ENCODE measurements around the gene NEIL1. TPM values are rescaled to one million over a fixed set of nuclear protein-coding genes. Genes with fewer than 3 reads are reported as not detected.

Gene NEIL1
- polyA plus RNA-seq, 1 of the 3 experiments (the other 2 are of a cell fraction), result 12.0 TPM

DNA sequence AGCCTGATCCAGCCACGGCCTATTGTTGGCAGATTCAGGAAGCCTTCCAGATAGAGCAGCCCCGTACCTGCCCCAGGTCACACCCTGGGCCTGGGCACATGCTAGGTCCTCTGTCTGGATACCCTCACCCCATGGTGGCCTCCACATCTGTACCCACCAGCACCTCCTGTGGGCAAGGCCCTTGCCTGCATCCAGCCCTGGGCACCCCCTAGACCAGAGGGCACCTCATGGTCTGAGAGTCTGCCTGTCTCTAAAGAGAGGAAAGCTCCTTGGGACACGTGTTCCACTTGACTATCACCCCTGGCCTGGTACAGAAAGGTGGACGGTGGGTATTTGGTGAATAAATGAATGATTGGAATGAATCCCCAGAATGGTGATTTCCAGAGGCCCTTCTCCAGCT, 19.8 kb upstream of the NEIL1 start (continued):
- TF ChIP-seq NFIC (IDR thresholded peaks at IDR 0.05; ENCODE audit: borderline replicate concordance) (no peak), GABPA (IDR thresholded peaks at IDR 0.05; ENCODE audit: low read depth) (no peak)

DNA sequence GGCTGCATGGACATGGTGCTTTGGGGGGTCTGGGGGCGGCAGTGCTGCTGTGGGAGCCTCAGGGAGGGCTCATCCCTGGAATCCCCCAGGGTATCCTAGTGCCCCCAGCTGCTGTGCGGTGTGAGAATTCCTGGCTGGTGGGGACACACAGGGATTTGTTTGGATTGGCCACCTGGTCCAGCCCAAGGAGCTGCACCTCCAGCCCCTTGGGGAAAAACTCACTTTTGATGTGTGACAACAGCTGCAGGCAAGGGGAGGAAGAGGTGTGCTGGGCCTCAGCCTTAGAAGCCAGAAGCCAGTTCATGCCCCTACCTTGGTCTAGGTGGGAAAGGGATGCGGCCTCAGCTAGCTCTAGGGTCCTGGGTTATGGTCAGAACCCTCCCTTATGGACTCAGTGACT, 19.3 kb upstream of the NEIL1 start:
- Histone ChIP-seq H3K9me3 (no peaks in the 10 kb centered on the region), H3K79me2 (ENCODE audit: insufficient read depth) (no peaks in the 10 kb centered on the region), H3K4me3 (ENCODE audit: low read depth in 2 of 2, low read length in 1 of 2) (no peak overlapping the region), H2AFZ (ENCODE audit: low read depth) (no peak overlapping the region), H3K27ac (ENCODE audit: low read depth in 2 of 2, low read length in 1 of 2) (no peak overlapping the region), H3F3A (replicated peaks; ENCODE audit: insufficient read depth) (no peaks in the 10 kb centered on the region), H3K27me3 (ENCODE audit: insufficient read depth) (no peaks in the 10 kb centered on the region; the same call in 1 of the 2 replicates), H3K9me2 (no peaks in the 10 kb centered on the region), H4K20me1 (ENCODE audit: insufficient read depth) (no peaks in the 10 kb centered on the region), H3K4me2 (no peak overlapping the region), H3K9ac (no peak overlapping the region), H3K36me3 (replicated peaks in 1 of 2; ENCODE audit: control insufficient read depth in 1 of 2, insufficient read depth in 2 of 2, low read length in 1 of 2) (no peaks in the 10 kb centered on the region), H3K4me1 (ENCODE audit: control insufficient read depth in 1 of 2, insufficient read depth in 2 of 2, low read depth in 1 of 2, low read length in 1 of 2) (no peaks in the 10 kb centered on the region)
- 33% methylated on average over 1 of the region's 3 CpGs for WGBS (ENCODE audit: low lambda C conversion rate)
- POLR2A ChIA-PET, result no interaction called here
- CTCF ChIA-PET, result no interaction called here
- no peak for DNase-seq
- TF ChIP-seq FOXJ3 (CRISPR knock-in tag; IDR thresholded peaks at IDR 0.05) (no peak), EP300 (IDR thresholded peaks at IDR 0.05; ENCODE audit: borderline replicate concordance in 1 of 2, low read depth in 1 of 2, low read length in 1 of 2) (no peak), SMC3 (IDR thresholded peaks at IDR 0.05; ENCODE audit: low read depth, low read length) (no peak), MXI1 (IDR thresholded peaks at IDR 0.05; ENCODE audit: low read depth, low read length) (no peak), TAF1 (IDR thresholded peaks at IDR 0.05; ENCODE audit: borderline replicate concordance, low read depth, low read length) (no peak), TEAD4 (IDR thresholded peaks at IDR 0.05; ENCODE audit: borderline replicate concordance, insufficient read depth) (no peak), GABPA (IDR thresholded peaks at IDR 0.05; ENCODE audit: low read depth) (no peak)
- TF ChIP-seq, protein P1, sequence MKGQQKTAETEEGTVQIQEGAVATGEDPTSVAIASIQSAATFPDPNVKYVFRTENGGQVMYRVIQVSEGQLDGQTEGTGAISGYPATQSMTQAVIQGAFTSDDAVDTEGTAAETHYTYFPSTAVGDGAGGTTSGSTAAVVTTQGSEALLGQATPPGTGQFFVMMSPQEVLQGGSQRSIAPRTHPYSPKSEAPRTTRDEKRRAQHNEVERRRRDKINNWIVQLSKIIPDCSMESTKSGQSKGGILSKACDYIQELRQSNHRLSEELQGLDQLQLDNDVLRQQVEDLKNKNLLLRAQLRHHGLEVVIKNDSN (IDR thresholded peaks at IDR 0.05; ENCODE audit: borderline replicate concordance, low read depth), result no peak
- TF ChIP-seq, protein P2, sequence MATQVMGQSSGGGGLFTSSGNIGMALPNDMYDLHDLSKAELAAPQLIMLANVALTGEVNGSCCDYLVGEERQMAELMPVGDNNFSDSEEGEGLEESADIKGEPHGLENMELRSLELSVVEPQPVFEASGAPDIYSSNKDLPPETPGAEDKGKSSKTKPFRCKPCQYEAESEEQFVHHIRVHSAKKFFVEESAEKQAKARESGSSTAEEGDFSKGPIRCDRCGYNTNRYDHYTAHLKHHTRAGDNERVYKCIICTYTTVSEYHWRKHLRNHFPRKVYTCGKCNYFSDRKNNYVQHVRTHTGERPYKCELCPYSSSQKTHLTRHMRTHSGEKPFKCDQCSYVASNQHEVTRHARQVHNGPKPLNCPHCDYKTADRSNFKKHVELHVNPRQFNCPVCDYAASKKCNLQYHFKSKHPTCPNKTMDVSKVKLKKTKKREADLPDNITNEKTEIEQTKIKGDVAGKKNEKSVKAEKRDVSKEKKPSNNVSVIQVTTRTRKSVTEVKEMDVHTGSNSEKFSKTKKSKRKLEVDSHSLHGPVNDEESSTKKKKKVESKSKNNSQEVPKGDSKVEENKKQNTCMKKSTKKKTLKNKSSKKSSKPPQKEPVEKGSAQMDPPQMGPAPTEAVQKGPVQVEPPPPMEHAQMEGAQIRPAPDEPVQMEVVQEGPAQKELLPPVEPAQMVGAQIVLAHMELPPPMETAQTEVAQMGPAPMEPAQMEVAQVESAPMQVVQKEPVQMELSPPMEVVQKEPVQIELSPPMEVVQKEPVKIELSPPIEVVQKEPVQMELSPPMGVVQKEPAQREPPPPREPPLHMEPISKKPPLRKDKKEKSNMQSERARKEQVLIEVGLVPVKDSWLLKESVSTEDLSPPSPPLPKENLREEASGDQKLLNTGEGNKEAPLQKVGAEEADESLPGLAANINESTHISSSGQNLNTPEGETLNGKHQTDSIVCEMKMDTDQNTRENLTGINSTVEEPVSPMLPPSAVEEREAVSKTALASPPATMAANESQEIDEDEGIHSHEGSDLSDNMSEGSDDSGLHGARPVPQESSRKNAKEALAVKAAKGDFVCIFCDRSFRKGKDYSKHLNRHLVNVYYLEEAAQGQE (IDR thresholded peaks at IDR 0.05; ENCODE audit: low read depth, low read length), result no peak
